HAP-1 (cell line): ENCODE results near the gene SNTG2.
A peak's percentile ranks its signal among the peaks of the same experiment; 100 is the strongest.
"Not testable (repeated sequence)": the region's sequence is repeated elsewhere in the genome, so short reads cannot be mapped to it uniquely, and the experiment has no call there.

Source experiments
- DNase-seq, 2 experiments: peaks; one replicate each; pipeline ENCODE4 v3.0.0-alpha.2; 2016 to 2020; ENCODE audit warnings: low spot score in 2 of 2
- H3K27me3 ChIP-seq: fragments of 250-450 bp; sonication (Bioruptor Pico); 2 replicates; pipeline ENCODE4 v1.5.1; 2020; ENCODE audit warnings: low read depth, mild to moderate bottlenecking, moderate library complexity
- H3K36me3 ChIP-seq: fragments of 250-450 bp; sonication (Bioruptor Pico); replicated peaks from 2 replicates; pipeline ENCODE4 v1.5.1; 2020; ENCODE audit warnings: mild to moderate bottlenecking
- H3K4me1 ChIP-seq: fragments of 250-450 bp; sonication (Bioruptor Pico); 2 replicates; pipeline ENCODE4 v1.5.1; 2020; ENCODE audit warnings: mild to moderate bottlenecking
- H3K4me3 ChIP-seq: fragments of 250-450 bp; sonication (Bioruptor Pico); 2 replicates; pipeline ENCODE4 v1.5.1; 2020; ENCODE audit warnings: mild to moderate bottlenecking, moderate library complexity
- H3K9me3 ChIP-seq: fragments of 250-450 bp; sonication (Bioruptor Pico); 2 replicates; pipeline ENCODE4 v1.5.1; 2020; ENCODE audit warnings: mild to moderate bottlenecking, moderate library complexity
- in situ Hi-C: fragments of 300-500 bp; cut with MboI; formaldehyde crosslinking; loops from 3 replicates; pipeline ENCODE4 v1.14.3; 2020; ENCODE audit warnings: low sequenced_read_pairs, inconsistent platforms, mixed read lengths

Gene SNTG2

DNA sequence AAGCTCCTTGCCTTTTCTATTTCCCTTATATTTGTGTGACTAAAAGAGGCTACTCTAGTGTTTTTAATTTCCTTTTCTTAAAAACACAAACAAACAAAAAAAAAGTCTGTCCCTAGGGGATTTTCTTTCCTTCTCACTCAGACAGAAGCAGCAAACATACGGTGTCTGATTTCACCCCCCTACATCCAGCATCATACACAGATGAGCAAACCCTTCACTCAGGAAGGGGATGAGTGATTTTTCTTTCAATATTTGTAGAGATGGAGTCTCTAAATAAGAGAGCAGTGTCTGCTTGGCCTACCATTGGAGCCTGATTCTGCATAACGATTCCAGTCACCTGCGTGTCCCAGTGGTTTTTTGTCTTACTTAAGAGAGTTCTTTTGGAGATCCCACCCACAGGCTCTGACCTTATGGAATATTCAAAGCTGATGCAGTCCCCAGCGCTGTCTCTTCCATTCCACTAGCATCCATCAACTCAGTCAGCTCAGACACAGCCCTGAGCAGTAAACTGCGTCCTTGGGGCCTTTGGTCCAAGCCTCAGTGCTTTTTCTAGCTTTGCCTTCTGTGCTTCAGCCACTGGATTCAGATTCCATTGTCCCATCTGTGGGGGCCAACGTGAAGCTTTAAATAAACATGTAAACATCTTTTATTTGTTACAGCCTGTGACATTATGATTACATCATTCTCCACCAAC lies 410.1 kb downstream of the SNTG2 start:
- Histone ChIP-seq H3K4me3 (no peak overlapping the region), H3K36me3 (no peaks in the 10 kb centered on the region)

GRCh38 chr2:1363367-1363766 lies 412.7 kb downstream of the SNTG2 start:
- Histone ChIP-seq H3K4me3 (no peak overlapping the region), H3K4me1 (no peaks in the 10 kb centered on the region), H3K27me3 (no peaks in the 10 kb centered on the region), H3K36me3 (no peaks in the 10 kb centered on the region), H3K9me3 (no peaks in the 10 kb centered on the region)
- no peak for DNase-seq
- in situ Hi-C loops = no loop called here

More for the DNA sequence above, 410.1 kb downstream of the SNTG2 start:
- in situ Hi-C loops = no loop called here
- no peak for DNase-seq
- H3K9me3 ChIP-seq = no peaks in the 10 kb centered on the region
- H3K4me1 ChIP-seq = no peaks in the 10 kb centered on the region
- no peaks in the 10 kb centered on the region for H3K27me3 ChIP-seq

- H3K4me3 ChIP-seq = no peak overlapping the region
- DNase-seq = no peak
- in situ Hi-C loops = no loop called here
- no peaks in the 10 kb centered on the region for H3K27me3 ChIP-seq
- no peaks in the 10 kb centered on the region for H3K36me3 ChIP-seq
- H3K4me1 ChIP-seq = no peaks in the 10 kb centered on the region
- no peaks in the 10 kb centered on the region for H3K9me3 ChIP-seq
Observed at GRCh38 chr2:1366546-1367134, 416.0 kb downstream of the SNTG2 start.

DNA sequence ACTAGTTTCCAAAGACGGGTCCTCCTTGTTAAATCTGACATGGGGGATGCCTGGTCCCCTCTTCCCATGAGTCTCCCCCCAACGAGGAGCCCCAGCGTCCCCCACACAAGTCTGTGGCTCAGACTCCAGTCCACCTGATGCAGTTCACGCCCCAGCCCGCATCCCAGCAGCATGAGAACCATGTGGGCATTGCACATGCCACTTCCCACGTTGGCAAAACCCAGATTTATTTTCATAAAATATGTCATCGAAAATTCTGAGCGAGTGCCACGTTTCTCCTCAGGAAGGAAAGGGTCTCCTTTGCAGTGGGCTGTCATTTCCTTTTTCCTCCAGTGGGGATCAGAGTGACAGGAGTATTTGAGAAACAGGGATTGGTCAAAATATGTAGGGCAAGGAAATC lies 417.0 kb downstream of the SNTG2 start:
- Histone ChIP-seq H3K4me1 (no peaks in the 10 kb centered on the region), H3K36me3 (no peaks in the 10 kb centered on the region), H3K9me3 (no peaks in the 10 kb centered on the region), H3K27me3 (no peaks in the 10 kb centered on the region), H3K4me3 (no peak overlapping the region)
- in situ Hi-C loops = no loop called here
- DNase-seq = no peak

GRCh38 chr2:1369905-1370304 lies 419.3 kb downstream of the SNTG2 start:
- Histone ChIP-seq H3K4me1 (no peaks in the 10 kb centered on the region), H3K36me3 (no peaks in the 10 kb centered on the region), H3K4me3 (no peak overlapping the region), H3K9me3 (no peaks in the 10 kb centered on the region), H3K27me3 (no peaks in the 10 kb centered on the region)
- no peak for DNase-seq
- in situ Hi-C loops = no loop called here

- Histone ChIP-seq H3K27me3 (no peaks in the 10 kb centered on the region), H3K4me3 (no peak overlapping the region), H3K9me3 (no peaks in the 10 kb centered on the region), H3K36me3 (no peaks in the 10 kb centered on the region), H3K4me1 (no peaks in the 10 kb centered on the region)
- no peak for DNase-seq
- in situ Hi-C loops = no loop called here
Observed at GRCh38 chr2:1370461-1370860, 419.8 kb downstream of the SNTG2 start.

GRCh38 chr2:1371082-1371481 lies 420.4 kb downstream of the SNTG2 start:
- no peaks in the 10 kb centered on the region for H3K9me3 ChIP-seq
- no peak for DNase-seq
- H3K4me1 ChIP-seq = no peaks in the 10 kb centered on the region
- no peak overlapping the region for H3K4me3 ChIP-seq
- H3K36me3 ChIP-seq = no peaks in the 10 kb centered on the region
- in situ Hi-C loops = no loop called here
- no peaks in the 10 kb centered on the region for H3K27me3 ChIP-seq

DNA sequence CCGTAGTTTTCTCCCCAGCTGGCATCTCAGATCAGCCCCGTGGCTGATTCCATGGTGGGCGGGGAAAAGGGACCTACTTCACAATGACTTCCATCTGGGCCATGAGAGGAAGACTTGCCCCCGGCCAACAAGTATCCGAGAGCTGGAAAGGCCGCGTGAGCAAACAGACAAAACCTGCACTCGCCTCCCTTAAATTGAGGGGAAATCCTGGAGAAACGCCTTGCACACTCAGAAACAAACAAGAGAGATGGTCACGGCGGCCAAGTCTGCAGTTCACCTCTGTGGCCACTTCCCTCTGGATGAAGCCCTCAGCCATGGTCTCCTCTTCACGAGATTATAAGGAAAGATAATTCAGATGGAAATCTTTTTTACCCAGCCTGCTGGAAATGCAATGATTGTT lies 423.2 kb downstream of the SNTG2 start:
- Histone ChIP-seq H3K4me1 (no peaks in the 10 kb centered on the region), H3K27me3 (no peaks in the 10 kb centered on the region), H3K4me3 (no peak overlapping the region), H3K9me3 (no peaks in the 10 kb centered on the region), H3K36me3 (no peaks in the 10 kb centered on the region)
- in situ Hi-C loops = no loop called here
- DNase-seq = no peak

- in situ Hi-C loops = no loop called here
- H3K27me3 ChIP-seq = no peaks in the 10 kb centered on the region
- H3K4me1 ChIP-seq = no peaks in the 10 kb centered on the region
- DNase-seq = no peak
- H3K9me3 ChIP-seq = no peaks in the 10 kb centered on the region
- no peaks in the 10 kb centered on the region for H3K36me3 ChIP-seq
- no peak overlapping the region for H3K4me3 ChIP-seq
Observed at GRCh38 chr2:1374287-1374686, 423.6 kb downstream of the SNTG2 start.

- Histone ChIP-seq H3K4me1 (no peaks in the 10 kb centered on the region), H3K9me3 (no peaks in the 10 kb centered on the region), H3K27me3 (no peaks in the 10 kb centered on the region), H3K36me3 (no peaks in the 10 kb centered on the region), H3K4me3 (no peak overlapping the region)
- no peak for DNase-seq
- in situ Hi-C loops = no loop called here
Observed at GRCh38 chr2:1375794-1376193, 425.1 kb downstream of the SNTG2 start.

GRCh38 chr2:1377473-1377872 lies 426.8 kb downstream of the SNTG2 start:
- Histone ChIP-seq H3K4me1 (no peaks in the 10 kb centered on the region), H3K9me3 (no peaks in the 10 kb centered on the region), H3K36me3 (no peaks in the 10 kb centered on the region), H3K4me3 (no peak overlapping the region), H3K27me3 (no peaks in the 10 kb centered on the region)
- DNase-seq = no peak
- in situ Hi-C loops = no loop called here

GRCh38 chr2:1378456-1379150 lies 428.0 kb downstream of the SNTG2 start:
- in situ Hi-C loops = no loop called here
- DNase-seq = no peak
- Histone ChIP-seq H3K4me3 (no peak overlapping the region), H3K36me3 (no peaks in the 10 kb centered on the region), H3K4me1 (no peaks in the 10 kb centered on the region), H3K9me3 (no peaks in the 10 kb centered on the region), H3K27me3 (no peaks in the 10 kb centered on the region)

DNA sequence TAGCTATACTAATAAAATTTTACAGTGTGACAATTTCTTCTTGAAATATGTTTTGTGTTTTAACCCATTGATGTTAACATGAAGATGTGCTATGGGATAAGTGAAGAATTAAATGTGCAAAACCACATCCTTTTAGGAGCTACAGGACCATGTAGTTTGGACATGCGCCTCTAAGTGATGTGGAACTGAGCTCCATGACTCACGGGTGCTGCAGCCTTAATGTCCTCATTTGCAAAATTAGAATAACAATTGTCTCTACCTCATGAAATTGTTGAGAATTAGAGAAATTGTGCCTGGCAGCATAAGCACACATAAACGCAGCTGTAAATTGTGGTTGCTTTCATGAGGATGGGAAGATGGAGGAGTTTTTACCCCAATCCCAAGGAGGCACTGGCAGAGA lies 431.0 kb downstream of the SNTG2 start:
- Histone ChIP-seq H3K4me3 (no peak overlapping the region), H3K9me3 (no peaks in the 10 kb centered on the region), H3K27me3 (no peaks in the 10 kb centered on the region), H3K36me3 (no peaks in the 10 kb centered on the region), H3K4me1 (no peaks in the 10 kb centered on the region)
- in situ Hi-C loops = no loop called here
- DNase-seq = no peak

DNA sequence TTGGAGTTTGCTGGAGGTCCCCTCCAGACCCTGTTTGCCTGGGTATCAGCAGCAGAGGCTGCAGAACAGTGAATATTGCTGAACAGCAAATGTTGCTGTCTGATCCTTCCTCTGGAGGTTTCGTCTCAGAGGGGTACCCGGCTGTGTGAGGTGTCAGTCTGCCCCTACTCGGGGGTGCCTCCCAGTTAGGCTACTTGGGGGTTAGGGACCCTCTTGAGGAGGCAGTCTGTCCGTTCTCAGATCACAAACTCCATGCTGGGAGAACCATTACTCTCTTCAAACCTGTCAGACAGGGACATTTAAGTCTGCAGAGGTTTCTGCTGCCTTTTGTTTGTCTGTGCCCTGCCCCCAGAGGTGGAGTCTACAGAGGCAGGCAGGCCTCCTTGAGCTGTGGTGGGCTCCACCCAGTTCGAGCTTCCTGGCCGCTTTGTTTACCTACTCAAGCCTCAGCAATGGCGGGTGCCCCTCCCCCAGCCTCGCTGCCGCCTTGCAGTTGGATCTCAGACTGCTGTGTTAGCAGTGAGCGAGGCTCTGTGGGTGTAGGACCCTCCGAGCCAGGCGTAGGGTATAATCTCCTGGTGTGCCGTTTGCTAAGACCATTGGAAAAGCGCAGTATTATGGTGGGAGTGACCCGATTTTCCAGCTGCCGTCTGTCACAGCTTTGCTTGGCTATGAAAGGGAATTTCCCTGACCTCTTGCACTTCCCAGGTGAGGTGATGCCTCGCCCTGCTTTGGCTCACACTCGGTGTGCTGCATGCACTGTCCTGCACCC lies 437.5 kb downstream of the SNTG2 start:
- H3K4me1 ChIP-seq, in situ Hi-C loops, H3K4me3 ChIP-seq, H3K9me3 ChIP-seq, H3K36me3 ChIP-seq, H3K27me3 ChIP-seq: not testable (repeated sequence)
- DNase-seq = peak in 1 of 2 experiments; percentile 21
